Caco-2 (cell line): ENCODE measurements around the gene NUP210. TPM values are rescaled to one million over a fixed set of nuclear protein-coding genes. Genes with fewer than 3 reads are reported as not detected.

Source experiments
- BruUV-seq: library from RNA; stranded (reverse); fragments of 400-500 nt; replicated peaks from 2 replicates; lab custom pipeline; 2021; lab: Mats Ljungman, UMichigan
- CTCF ChIA-PET: fragments of 300-600 bp; sonication (Branson Sonifier 250); formaldehyde crosslinking; loops from one replicate; lab custom pipeline; 2022; ENCODE audit warnings: antibody characterized with exemption; lab: Charles Lee
- POLR2A ChIA-PET: fragments of 300-600 bp; sonication (Branson Sonifier 250); formaldehyde crosslinking; loops from one replicate; lab custom pipeline; 2022; ENCODE audit warnings: antibody characterized with exemption; lab: Charles Lee
- DNase-seq, 2 experiments: peaks; one replicate each; pipeline versions ENCODE4 v3.0.0 to v3.0.0-alpha.2; 2020 to 2022
- H3K27me3 ChIP-seq: replicated peaks from 2 replicates; pipeline ENCODE4 v1.6.0; 2011; ENCODE audit warnings: low read length; ENCODE audit not compliant: control insufficient read depth, insufficient read depth
- H3K36me3 ChIP-seq: 2 replicates; pipeline ENCODE4 v1.5.1; 2011; ENCODE audit warnings: low read length; ENCODE audit not compliant: control insufficient read depth, insufficient read depth
- H3K4me1 ChIP-seq: fragments of 250-450 bp; sonication (Bioruptor Pico); 2 replicates; pipeline ENCODE4 v1.5.1; 2020; ENCODE audit warnings: mild to moderate bottlenecking
- H3K4me3 ChIP-seq: 2 replicates; pipeline ENCODE4 v1.5.1; 2011; ENCODE audit warnings: low read depth, mild to moderate bottlenecking, control low read depth, low read length
- H3K9me3 ChIP-seq: fragments of 250-450 bp; sonication (Bioruptor Pico); 2 replicates; pipeline ENCODE4 v1.5.1; 2020; ENCODE audit warnings: mild to moderate bottlenecking, moderate library complexity
- H3K27ac Mint-ChIP-seq: one replicate; pipeline ENCODE4 v1.8.0; 2022; ENCODE audit warnings: mixed read lengths; ENCODE audit not compliant: unreplicated experiment
- H3K27me3 Mint-ChIP-seq: one replicate; pipeline ENCODE4 v1.8.0; 2022; ENCODE audit warnings: mixed read lengths; ENCODE audit not compliant: insufficient read depth, unreplicated experiment
- H3K36me3 Mint-ChIP-seq: one replicate; pipeline ENCODE4 v1.8.0; 2022; ENCODE audit warnings: mild to moderate bottlenecking, mixed read lengths; ENCODE audit not compliant: insufficient read depth, unreplicated experiment
- H3K4me1 Mint-ChIP-seq: one replicate; pipeline ENCODE4 v1.8.0; 2022; ENCODE audit warnings: low read depth, mixed read lengths; ENCODE audit not compliant: unreplicated experiment
- H3K4me3 Mint-ChIP-seq: one replicate; pipeline ENCODE4 v1.8.0; 2022; ENCODE audit warnings: mild to moderate bottlenecking, moderate library complexity, mixed read lengths; ENCODE audit not compliant: unreplicated experiment
- H3K9me3 Mint-ChIP-seq: one replicate; pipeline ENCODE4 v1.8.0; 2022; ENCODE audit warnings: mixed read lengths; ENCODE audit not compliant: unreplicated experiment
- CTCF ChIP-seq, 2 experiments: fragments of 200-600 bp in 1 of 2; IDR thresholded peaks; 1 replicate in 1 of 2; 2 replicates in 1 of 2; pipeline versions ENCODE4 v1.5.1 to v1.8.0; 2011 to 2022; ENCODE audit warnings: antibody characterized with exemption in 1 of 2, control low read depth in 1 of 2, inconsistent platforms in 1 of 2, low read depth in 1 of 2, low read length in 1 of 2, mild to moderate bottlenecking in 1 of 2, moderate library complexity in 1 of 2; ENCODE audit not compliant: insufficient read depth in 1 of 2, severe bottlenecking in 1 of 2, unreplicated experiment in 1 of 2
- intact Hi-C: fragments of 100-400 bp; cut with micrococcal nuclease; formaldehyde crosslinking; loops from one replicate; pipeline ENCODE4 v1.10.0; 2022; ENCODE audit not compliant: unreplicated experiment
- total RNA-seq: library from RNA; stranded (reverse); gene quantifications from 2 replicates; pipeline ENCODE4 v1.2.3, GENCODE V29; 2022

The NUP210 gene
- total RNA-seq, 1 experiment from 2014 or later: 63.7 TPM

GRCh38 chr3:13388816-13389215, 31.3 kb downstream of the NUP210 start:
- CTCF ChIA-PET: no interaction called here
- Mint-ChIP-seq H3K36me3 (peaks cover 37% of the 10 kb centered on the region), H3K27me3 (no peaks in the 10 kb centered on the region), H3K4me3 (no peak overlapping the region), H3K27ac (no peak overlapping the region), H3K4me1 (no peaks in the 10 kb centered on the region), H3K9me3 (no peaks in the 10 kb centered on the region)
- peaks cover 2% of the 10 kb centered on the region; the same call in 1 of the 2 replicates for H3K36me3 ChIP-seq
- DNase-seq: no peak
- POLR2A ChIA-PET: interaction anchor here (0.5 kb wide), 1 partner anchor 32 kb away, joined by 4 read pairs; the partner anchor contains the start of gene NUP210
- no peaks in the 10 kb centered on the region for H3K27me3 ChIP-seq
- intact Hi-C loops: no loop called here
- H3K4me3 ChIP-seq: no peak overlapping the region
- H3K9me3 ChIP-seq: no peaks in the 10 kb centered on the region
- H3K4me1 ChIP-seq: no peaks in the 10 kb centered on the region
- TF ChIP-seq CTCF (IDR thresholded peaks at IDR 0.05; ENCODE audit: insufficient read depth in 1 of 2, low read depth in 1 of 2, low read length in 1 of 2, severe bottlenecking in 1 of 2, unreplicated experiment in 1 of 2): no peak
- BruUV-seq: no TSS peak

GRCh38 chr3:13385373-13385965, 34.7 kb downstream of the NUP210 start:
- Mint-ChIP-seq H3K4me1 (no peaks in the 10 kb centered on the region), H3K27me3 (no peaks in the 10 kb centered on the region), H3K9me3 (no peaks in the 10 kb centered on the region), H3K36me3 (peaks cover 37% of the 10 kb centered on the region), H3K4me3 (no peak overlapping the region), H3K27ac (no peak overlapping the region)
- Histone ChIP-seq H3K4me1 (no peaks in the 10 kb centered on the region), H3K27me3 (no peaks in the 10 kb centered on the region), H3K4me3 (no peak overlapping the region), H3K9me3 (no peaks in the 10 kb centered on the region), H3K36me3 (peaks cover 2% of the 10 kb centered on the region)
- POLR2A ChIA-PET: no interaction called here
- DNase-seq: no peak
- intact Hi-C loops: no loop called here
- BruUV-seq: no TSS peak
- no peak for TF ChIP-seq CTCF (IDR thresholded peaks at IDR 0.05; ENCODE audit: insufficient read depth in 1 of 2, low read depth in 1 of 2, low read length in 1 of 2, severe bottlenecking in 1 of 2, unreplicated experiment in 1 of 2)
- CTCF ChIA-PET: no interaction called here

GRCh38 chr3:13380971-13381370, 39.2 kb downstream of the NUP210 start:
- H3K36me3 ChIP-seq: no peaks in the 10 kb centered on the region; the same call in 1 of the 2 replicates
- CTCF ChIA-PET: no interaction called here
- no peaks in the 10 kb centered on the region for H3K27me3 ChIP-seq
- no TSS peak for BruUV-seq
- no peak overlapping the region for H3K27ac Mint-ChIP-seq
- no peaks in the 10 kb centered on the region for H3K27me3 Mint-ChIP-seq
- no peak for TF ChIP-seq CTCF (IDR thresholded peaks at IDR 0.05; ENCODE audit: insufficient read depth in 1 of 2, low read depth in 1 of 2, low read length in 1 of 2, severe bottlenecking in 1 of 2, unreplicated experiment in 1 of 2)
- POLR2A ChIA-PET: no interaction called here
- no peaks in the 10 kb centered on the region for H3K4me1 ChIP-seq
- intact Hi-C loops: no loop called here
- H3K9me3 Mint-ChIP-seq: no peaks in the 10 kb centered on the region
- no peaks in the 10 kb centered on the region for H3K4me1 Mint-ChIP-seq
- H3K4me3 Mint-ChIP-seq: no peak overlapping the region
- no peak for DNase-seq
- peaks cover 48% of the 10 kb centered on the region for H3K36me3 Mint-ChIP-seq
- H3K9me3 ChIP-seq: no peaks in the 10 kb centered on the region
- H3K4me3 ChIP-seq: no peak overlapping the region
